GM21423 (cell line): ENCODE results near the gene EFCAB9.
"Not testable (repeated sequence)": the region's sequence is repeated elsewhere in the genome, so short reads cannot be mapped to it uniquely, and the experiment has no call there.

Experiments used
- ATAC-seq: cut with Tn5 transposase; IDR thresholded peaks from one replicate; pipeline ENCODE4 v1.9.1; 2021; ENCODE audit warnings: mild to moderate bottlenecking, moderate library complexity; ENCODE audit not compliant: unreplicated experiment

EFCAB9 gene

DNA sequence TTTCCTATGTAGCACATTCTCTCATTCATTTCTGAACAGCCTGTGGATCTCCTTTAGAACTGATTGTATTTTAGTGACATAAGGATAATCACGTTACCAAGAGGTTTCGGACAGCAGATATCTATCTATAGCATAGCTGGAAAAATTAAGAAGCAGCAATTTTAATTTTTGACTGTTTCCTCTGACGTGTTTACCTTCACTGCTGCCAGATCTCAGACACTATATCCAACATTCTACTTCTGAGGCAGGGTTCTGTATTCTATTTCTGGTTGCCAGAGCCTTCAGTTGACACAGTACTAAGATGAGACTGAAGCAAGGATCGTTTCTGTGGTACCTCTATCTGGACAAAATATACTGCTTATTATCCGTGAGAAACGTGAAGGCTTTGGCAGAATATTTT, at the start of gene EFCAB9:
EFCAB9 (plus strand) TSS at position 301 of the 400 bp plus-strand sequence; CDS start at position 302, 1 bp downstream.
- ATAC-seq = no peak

DNA sequence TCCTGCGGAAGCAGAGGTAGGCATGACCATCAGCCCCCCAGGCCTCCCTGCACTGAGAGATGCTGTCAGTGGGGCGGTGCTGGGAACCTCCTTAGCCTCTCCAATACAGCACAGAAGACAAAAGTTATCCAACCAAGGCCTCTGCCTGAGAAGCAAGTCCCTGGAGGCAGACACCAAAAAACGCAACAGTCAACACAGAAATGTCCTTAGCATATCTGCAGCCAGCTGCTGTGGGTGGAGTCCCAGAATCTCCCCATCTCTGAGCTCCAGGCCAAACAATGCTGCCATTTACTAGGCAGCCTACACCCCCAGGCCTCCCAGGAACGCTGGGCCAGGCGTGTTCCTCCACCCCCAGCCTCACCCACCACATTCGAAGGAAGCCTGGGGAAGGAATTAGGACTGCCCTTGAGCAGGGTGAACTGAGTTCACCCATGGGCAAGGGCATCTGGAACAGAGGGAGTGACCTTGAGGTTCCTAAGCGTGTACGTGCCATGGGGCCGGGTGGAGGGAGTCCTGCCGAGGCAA, 49.6 kb upstream of the EFCAB9 start:
- ATAC-seq = peak; percentile 62

DNA sequence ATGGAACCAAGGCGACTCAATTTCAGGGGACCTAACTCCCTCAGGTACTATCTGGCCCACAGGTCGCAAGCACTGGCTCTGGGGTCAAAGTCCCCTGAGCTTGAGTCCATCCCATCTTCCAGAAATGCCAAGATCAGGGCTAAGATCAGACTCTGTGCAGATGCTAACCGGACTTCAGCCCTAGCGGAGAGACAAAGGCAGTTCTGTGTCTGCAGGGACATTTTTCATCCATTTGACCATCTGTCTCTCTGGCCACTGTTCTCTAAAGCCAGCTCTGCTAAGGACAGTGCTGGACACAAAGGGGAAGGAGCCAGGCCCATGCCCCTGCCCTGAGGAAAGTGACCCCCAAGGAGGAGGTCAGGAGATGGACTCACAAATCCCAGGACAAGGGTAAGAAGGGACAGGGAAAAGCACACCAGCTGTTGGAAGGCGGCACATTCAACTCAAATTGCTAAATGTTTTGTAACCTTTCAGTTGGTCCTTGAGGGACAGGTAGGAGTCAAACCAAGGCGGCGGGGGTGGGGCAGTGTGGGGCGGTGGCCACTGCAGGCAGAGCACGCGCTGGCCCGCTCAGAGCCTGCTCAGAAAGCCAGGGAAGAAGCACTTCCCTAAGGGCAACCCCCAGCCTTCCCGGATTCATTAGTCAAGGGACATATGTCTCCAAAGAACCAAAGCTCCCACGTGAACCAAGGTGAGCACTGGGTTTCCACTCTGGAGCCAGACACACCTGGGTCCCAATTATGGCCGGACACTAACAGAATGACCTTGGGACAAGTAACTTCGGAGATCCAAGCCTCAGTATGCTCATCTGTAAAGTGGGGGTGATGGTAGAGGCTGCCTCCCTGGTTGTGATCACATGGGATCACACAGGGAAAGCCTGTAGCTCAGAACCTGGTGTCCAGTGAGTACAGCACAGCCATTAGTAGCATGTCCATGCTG, 48.8 kb upstream of the EFCAB9 start:
- no peak for ATAC-seq

DNA sequence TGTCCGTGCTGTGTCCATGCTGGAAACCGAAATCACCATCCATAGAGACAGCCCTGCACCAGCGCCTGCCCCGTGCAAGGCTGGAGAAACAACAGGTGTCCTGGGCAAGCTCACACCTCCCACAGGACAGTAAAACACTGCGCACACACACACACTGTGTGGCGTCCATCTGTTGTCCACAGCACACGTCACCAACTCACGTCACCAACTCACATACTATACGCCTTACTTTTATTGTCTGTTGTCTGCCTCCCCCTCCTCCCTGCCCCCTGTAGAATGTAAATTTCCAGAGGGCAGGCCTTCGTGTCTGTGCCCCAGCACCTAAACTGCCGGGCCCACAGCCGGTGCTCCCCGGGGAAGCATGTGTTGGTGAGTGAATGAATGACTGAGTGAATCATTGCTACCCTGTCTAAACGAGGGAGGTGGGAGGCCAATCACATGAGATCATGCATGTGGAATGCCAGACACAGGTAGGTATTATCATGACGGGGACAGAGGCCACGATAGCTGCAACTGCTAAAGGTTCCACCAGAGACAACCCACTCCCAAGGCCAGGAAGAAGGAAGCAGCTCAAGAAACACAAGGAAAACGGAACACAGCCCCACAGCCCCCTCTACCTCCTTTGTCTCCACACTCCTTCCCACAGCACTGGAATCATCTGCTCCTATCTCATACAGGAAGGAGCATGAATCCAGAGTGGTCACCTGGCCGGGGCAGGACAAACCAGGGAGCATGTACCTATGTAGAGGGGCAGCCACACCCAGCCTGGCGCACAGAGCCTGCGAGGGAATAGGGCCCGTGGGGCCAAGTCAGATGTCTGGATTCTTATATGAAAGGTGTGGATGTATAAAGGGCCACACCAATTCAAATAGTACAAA, 47.9 kb upstream of the EFCAB9 start:
- ATAC-seq = no peak

DNA sequence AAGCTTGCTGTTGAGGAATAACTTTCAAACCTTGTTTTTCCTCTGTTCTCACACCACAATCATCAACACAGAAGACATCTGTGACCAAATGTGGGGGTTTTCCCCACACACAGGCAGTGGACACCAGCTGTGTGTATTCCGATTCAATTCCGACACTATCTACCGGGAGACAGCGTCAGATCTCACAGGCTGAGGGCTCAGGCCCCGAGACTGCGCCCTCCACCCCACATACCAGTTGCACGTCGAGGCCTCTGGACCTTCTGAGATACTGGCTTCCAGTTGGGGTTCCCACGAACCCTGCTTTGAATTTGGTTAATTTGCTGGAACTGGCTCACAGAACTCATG, 47.3 kb upstream of the EFCAB9 start:
- no peak for ATAC-seq

DNA sequence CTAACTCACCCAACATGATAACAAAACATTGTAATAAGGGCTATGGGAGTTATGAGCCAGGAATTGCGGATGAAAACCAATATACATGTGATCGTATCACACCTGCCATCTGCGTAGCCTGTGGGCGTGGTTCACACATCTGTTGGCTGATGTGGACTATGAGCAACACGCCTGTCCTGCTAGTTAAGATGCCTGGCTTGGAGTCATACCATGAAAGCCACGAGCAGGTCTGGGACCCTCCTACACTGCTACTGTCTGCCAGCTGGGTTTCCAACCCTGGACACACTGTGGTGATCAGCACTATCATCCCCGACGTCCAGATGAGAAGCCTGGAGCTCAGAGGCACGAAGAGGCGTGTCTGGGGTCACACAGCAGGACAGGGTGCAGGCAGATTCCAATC, 46.1 kb upstream of the EFCAB9 start:
- ATAC-seq = no peak

DNA sequence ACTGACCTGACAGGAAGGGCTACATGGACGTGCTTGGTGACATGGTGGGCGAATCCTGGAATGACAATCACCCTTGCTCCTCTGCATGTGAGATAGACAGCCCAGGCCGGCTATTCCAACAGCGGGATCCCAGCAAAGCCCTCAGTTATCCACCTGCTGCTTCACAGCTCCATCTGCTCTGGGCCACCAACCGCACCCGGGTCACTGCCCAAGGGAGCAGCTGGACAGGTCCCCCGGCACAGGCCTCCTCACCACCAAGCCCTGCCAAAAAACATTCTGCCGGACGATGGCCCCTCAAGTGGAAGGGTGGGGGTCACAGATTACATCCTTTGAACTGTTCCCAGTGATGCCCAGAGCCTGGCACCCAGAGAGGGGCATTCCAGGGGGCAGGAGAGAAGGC, 45.6 kb upstream of the EFCAB9 start:
- no peak for ATAC-seq

DNA sequence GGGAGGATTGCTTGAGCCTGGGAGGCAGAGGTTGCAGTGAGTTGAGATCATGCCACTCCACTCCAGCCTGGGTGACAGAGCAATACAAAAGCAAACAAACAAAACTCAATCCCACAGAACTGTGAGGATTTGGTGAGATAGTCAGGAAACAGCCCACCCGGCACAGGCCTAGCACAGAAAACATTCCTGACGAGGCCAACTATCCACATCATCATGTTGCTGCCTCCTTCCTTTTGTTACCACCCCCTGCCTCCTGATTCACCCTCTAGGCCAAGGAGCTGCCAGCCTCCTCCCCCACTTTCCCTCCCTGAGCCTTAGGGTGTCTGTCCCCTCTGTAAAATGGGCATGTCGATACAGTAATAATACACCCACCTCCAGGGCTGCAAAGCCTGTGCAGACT, 44.9 kb upstream of the EFCAB9 start:
- no peak for ATAC-seq

DNA sequence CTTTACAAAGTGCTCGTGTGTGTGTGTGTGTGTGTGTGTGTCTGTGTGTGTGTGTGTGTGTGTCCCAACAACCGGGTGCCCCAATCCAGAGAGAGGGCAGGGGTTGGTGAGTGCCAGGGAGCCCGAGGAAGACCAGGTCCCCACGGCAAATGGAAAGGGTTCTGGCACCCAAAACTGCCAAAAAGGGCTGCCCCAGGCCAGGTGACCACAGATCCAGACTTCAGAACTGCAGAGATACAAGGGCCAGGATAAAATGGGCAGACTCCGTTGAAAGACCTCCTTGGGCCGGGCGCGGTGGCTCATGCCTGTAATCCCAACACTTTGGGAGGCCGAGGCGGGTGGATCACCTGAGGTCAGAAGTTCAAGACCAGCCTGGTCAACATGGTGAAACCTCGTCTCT, 44.5 kb upstream of the EFCAB9 start:
- not testable (repeated sequence) for ATAC-seq

DNA sequence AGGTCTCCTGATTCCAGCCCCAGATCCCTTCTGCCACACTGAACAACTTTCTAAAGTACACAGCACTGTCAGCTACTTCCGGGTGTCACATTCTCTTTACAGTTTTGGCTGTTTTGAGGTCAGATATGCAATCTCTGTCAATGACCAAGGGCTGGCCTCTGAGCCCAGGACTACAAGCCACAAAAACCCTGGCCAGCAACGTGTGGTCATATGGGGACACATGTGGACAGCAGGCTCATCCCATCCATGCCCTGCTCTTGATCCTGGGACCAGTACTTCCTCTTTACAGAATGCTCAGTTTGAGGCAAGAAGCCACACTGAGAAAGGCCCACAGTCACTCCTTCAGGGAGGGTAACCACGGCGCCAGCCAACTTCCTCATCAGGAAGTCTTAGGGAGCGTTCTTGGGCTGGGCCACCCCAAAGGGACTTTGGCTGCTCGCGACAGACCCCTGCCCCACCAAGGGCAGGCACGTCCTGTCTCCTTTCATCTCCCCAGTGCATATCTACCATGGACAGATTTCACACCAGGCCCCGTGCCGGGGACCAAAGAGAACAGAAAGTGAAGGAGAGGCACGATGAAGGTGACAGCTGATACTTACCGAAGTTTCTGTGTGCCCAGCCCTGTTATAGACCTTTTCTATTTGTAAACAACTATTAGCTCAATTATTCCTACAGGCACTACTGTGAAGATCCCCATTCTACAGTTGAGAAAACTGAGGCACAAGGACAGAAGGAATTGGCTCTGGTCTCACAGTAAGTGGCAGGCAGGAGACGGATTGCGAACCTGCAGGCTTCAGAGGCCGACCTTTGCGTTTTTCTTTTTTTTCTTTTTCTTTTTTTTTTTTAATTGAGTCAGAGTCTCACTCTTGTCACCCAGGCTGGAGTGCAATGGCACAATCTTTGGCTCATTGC, 43.2 kb upstream of the EFCAB9 start:
- ATAC-seq = peak; percentile 62

DNA sequence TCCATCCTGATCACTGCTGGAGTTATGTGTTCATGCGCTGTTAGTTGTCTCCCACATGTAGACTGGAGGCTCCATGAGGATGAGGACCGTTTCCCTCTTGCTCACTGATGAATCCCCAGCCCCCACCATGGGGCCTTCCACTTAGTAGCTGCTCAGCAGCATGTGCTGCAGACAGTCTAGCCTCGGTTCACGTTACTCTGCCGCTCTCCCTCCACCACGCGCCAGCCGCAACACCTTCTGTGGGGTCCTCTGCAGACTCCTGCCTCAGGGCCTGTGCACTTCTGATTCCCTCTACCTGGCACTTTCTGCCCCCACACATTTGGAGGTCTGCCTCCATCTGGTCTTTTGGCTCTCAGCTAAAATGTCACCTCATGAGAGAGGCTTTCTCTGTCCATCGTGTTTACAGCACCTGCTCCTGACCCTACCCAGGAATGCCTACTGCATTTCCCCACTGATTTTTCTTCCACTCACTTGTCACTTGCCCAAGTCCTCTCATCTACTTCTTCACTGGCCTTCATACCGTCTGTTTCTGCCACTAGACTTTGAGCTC, 42.2 kb upstream of the EFCAB9 start:
- no peak for ATAC-seq

DNA sequence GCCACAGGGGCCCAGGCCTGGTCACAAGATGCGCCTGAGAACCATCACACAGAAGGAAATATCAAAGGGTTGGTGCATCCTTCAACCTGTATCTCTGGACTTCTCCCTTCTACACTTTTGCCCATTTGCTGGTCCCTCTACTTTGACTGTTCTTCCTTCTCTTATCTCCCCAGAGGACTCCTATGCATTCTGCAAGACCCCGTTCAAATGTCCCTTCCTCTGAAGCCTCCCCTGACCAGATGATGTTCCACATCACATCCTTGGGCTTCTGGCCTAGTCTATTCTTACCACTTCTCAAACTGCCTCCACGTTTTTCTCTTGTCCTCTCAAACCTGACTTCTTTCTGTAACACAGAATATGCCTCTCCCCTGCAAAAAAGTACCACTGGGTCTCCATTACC, 40.3 kb upstream of the EFCAB9 start:
- no peak for ATAC-seq

DNA sequence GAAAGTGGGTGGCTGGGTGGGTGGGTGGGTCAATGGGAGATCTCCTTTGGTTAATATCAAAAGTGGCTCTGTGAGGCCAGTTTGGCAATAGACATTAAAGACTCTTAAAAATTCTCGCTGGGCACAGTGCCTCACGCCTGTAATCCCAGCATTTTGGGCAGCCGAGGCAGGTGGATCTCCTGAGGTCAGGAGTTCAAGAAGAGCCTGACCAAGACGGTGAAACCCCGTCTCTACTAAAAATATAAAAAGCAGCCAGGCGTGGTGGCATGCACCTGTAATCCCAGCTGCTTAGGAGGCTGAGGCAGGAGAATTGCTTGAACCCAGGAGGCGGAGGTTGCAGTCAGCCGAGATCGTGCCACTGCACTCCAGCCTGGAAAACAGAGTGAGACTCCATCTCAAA, 38.9 kb upstream of the EFCAB9 start:
- ATAC-seq = not testable (repeated sequence)

DNA sequence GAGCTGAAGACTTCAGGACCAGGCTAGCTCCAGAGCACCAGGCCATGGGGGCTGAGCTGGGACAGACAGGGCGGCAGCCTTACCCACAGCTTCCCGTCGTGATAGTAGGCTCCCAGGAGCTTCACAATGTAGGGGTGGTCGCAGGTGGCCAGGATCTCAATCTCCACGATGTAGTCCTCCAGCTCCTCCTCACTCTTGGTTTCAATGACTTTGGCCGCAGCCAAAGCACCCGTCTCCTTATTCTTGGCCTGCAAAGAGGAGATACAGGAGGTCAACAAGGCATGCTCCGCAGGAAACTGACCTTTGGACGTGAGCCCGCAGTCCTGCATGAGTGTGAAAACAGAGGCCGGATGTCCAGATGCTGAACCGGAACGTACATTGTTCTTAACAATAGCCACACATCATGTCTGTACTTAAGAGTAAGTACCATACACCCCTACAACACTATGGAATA, 37.4 kb upstream of the EFCAB9 start:
- ATAC-seq = no peak

DNA sequence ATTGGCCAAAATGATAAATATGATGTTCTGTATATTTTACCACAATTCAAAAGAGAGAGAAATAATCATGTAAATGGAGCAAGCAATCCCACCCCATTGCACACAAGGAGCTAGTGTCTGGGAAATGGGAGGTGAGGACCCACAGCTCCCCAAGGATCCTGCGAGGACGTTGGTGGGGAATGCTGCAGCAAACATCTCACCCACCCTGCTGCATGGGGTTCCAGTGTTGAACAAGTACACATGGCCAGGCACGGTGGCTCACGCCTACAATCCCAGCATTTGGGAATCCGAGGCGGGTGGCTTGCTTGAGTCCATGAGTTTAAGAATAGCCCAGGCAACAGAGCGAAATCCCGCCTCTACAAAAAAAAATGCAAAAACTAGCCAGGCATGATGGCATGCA, 35.0 kb upstream of the EFCAB9 start:
- ATAC-seq = no peak

DNA sequence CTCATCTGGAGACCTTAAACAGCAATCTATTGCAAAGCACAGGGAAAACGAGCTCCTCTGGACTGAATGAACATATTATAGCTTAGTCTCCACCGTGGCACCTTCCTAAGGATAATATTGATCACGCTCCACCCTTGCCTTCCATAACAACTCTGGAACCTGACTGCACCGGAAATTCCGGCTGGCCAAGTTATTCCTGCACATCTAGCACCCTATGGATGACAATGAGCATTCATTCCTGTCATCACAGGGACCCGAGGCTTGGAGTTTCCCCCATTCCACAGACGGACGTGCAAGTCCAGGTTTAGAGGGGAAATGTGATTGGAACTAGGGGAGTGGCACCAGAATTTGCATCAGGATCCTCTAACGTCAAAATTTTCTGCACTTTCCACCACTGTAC, 33.5 kb upstream of the EFCAB9 start:
- ATAC-seq = no peak

DNA sequence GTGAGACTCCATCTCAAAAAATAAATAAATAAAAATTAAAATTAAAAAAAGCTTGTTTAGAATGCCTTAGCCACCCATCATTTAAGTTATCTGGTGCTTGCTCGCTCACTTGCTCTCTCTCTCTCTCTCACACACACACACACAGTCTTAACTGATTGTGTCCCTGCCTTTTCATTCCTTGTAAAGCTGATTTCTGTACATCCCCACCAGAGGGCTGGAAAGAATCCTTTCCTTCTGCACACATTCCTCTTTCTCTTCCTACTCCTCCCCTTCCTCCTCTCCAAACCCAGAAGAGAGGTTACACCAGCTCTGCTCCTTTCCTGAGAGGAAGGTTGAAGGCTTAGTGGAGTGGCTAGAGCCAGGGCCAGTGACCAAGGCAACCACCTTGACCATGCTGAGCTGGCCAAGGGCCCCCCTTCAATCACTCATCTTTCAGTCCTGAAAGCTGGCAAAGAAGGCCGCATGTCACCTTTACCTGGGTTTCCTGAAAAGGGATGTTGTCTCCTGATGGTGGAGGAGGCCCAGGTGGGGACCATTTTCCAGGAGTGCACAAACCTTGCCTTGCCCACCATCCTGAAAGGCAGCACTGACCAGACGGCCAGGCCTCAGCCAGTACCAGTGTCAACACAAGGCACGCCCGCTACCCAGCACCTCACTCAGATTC, 31.5 kb upstream of the EFCAB9 start:
- no peak for ATAC-seq

DNA sequence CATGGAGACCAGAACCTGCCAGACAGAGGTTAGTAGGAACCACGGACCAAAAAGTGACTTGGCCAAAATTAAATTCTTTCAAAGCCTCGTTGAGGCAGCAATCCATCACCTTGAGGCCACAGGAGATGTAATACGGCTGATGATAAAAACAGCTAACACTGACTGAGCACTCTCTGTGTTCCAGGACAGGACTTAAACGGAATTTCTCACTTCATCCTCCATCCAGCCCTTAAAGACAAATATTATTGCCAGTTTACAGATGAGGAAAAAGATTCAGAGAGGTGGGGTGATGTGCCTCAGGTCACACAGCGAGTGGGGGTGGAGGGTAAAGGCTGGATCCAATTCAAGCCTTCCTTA, 31.0 kb upstream of the EFCAB9 start:
- ATAC-seq = no peak

DNA sequence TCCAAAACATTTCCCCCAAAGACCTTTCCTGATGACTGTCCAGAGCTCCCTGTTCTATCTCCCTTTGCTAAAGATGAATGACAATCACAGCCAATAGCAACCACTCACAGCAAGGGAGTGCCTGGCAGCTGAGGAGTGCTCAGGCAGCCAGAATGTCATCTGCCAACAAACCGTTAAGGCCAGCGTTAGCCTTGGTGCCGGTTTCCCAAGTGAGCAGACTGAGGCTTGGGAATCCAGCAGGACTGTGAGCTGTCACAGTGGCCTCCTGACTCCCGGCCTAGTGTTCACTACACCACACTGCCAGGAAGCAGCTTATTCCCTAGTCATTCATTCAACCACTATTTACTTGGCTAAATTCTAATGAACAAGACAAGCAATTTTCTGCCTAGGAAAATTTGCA, 30.6 kb upstream of the EFCAB9 start:
- no peak for ATAC-seq

DNA sequence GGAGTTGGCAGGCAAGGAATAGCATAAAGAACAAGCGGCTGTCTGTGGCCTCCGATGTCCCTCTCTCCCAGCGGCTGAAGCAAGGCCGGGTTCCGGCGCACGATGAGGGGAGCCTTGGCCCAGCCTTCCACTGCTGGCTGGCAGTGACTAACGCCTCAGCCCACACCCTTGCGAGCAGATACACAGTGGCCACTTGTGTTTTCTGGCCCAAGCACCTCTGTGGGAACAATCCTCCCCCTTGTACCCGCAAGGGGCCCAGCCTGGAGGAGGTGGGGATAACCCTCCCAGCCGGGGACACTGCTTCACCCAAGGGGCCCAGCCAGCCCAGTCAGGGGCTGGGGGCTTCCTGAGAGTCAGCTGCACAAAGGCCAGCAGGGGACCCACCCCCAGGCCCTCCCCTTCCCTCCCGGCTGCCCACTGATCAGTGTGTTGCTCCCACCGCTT, 29.2 kb upstream of the EFCAB9 start:
- ATAC-seq = peak; percentile 23
